SW480 (cell line): ENCODE measurements around the gene MPZL3.
"Not testable (repeated sequence)": the region's sequence is repeated elsewhere in the genome, so short reads cannot be mapped to it uniquely, and the experiment has no call there.

Source experiments
- DNase-seq: peaks from one replicate; pipeline ENCODE4 v3.0.0-alpha.2; 2016; ENCODE audit warnings: low spot score

Gene MPZL3

DNA sequence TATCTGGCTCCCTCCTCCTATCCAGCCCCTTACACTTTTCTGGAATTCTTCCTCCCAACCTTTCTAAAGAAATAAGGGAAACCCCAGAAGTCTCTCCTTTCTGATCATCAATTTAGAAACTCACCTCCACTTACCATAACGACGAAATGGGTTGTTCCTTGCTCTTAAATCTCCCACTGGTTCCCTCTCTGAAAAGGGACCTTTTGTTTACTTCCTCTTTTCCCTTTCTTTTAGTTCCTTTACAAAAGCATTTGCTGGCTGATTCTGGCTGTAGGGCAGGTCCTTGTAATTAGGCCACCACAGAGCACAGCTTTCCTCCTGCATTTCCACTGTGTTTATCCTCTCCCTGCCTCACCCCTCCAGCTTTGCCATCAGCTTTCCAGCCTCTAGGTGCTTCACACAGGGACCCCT is 39.4 kb downstream of the MPZL3 start:
- DNase-seq, result no peak

DNA sequence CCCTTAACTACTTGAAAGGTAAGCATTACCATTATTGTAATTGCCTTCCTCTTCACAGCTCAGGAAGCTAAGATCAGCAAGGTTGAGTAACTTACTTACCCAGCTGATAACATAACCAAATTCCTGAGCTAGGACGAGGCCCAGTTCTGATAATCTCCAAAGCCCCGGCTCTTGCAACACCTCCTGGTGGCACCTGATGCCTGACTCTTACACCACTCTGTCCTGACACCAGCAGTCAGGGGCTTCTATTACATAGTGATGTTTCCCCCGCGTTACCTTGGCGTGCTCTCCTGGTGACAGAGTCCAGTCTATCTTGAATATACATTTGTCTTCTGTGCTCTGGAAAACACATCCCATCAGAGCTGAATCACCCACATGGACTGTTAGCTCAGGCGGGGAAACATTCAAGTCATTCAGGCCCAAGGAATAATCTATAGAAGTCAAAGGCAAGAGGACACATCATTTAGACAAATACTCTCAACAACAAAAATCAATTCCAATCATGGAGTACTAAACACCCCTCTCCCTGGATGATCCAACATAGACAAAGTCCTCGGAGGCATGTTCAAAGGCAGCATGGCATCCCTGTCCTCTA is 39.9 kb downstream of the MPZL3 start:
- DNase-seq, result no peak

DNA sequence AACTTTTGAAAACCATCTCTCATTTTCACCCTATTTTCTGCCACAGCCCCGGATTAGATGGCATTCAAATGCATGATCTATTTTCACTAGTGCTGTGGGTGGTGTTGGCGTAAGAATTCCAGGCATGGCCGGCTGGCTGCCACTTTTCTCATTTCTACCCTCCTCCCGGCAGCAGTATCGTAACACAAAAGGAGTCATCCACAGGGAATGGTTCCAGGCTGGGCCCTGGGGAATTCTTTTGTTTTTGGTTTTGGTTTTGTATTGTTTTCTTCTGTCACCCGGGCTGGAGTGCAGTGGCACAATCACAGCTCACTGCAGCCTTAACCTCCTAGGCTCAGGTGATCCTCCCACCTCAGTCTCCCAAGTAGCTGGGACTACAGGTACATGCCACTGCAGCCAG is 41.2 kb downstream of the MPZL3 start:
- DNase-seq, result no peak

DNA sequence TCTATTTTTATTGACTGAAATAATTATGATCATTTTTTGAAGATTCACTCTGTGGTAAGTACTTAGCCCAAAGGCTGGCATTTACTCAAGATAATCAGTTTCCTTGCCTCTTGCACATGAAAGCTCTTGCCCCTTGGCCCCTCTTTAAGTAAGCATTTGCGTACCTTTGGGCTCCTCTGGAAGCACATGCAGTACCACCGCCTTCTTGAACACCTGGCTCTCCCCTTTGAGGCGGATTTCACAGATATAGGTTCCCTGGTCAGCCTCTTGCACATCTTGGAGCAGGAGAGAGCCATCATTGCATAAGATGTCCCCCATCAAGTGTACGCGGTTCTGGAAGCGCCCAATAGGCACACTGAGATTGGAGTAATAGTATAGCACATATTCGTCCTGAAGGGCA is 41.8 kb downstream of the MPZL3 start:
- DNase-seq, result no peak

DNA sequence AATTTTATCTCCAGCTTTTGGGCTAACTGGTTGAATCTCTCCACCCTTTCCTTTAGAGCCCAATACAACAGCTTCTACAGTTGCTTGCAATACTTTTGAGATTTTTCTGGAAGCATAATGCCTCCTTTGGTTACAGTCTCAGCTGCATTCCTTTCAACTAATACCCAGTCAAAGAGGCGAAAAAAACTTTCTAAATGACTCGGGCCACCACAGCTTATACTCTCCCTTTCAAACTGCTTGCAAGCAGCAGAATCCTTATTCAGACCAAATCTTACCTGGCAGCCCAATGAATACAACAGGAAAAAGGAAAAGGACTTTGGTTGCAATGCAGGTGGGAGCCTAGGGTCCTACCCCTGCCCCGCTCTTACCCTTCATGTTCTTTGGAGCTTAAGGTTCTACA is 43.1 kb downstream of the MPZL3 start:
- DNase-seq, result no peak

DNA sequence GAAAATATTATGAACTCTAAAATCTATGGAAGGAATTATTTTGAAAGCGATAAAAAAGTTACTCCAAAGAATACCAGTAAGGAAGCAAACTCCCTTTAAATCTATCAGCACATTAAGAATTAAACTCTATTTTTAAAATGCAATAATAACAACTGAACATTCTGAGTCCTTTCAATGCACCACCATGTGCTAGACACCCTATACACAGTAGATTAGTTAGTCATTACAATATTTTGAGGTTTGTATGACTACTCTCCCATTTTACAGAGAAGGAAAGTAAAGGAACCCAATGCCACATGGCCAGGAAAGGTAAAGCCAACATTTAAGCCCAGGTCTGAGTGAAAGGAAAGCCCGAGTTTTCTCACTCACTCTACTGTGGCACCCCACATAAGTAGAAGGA is 45.1 kb downstream of the MPZL3 start:
- no peak for DNase-seq

DNA sequence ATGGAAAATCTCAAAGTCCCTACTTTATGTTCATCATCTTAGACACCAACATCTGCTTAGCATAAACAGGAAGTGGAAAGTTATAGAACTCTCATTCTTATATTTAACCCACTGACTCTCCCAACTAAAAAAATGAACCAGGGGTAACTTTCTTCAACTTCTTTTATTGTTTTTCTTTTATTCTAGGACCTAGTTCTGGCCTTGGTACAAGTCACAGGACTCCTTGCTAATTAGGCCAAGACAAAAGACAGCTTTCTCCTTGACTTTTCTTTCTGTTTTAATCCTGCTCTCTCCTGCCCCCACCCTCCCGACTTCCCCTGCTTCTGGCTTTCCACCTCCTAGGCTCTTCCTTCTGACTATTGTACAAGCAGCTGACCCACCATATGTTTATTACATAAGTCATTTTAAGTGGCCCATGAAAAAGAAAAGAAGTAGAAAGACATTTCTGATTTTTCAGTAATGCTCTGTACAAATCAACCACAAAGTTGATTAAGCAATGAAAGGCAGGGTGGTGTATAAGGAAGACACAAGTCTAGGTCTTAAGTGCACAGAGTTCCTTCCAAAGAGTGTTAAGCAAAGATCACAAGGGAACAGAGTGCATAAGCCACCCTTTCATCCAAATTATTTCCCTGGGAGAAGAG is 45.7 kb downstream of the MPZL3 start:
- no peak for DNase-seq

DNA sequence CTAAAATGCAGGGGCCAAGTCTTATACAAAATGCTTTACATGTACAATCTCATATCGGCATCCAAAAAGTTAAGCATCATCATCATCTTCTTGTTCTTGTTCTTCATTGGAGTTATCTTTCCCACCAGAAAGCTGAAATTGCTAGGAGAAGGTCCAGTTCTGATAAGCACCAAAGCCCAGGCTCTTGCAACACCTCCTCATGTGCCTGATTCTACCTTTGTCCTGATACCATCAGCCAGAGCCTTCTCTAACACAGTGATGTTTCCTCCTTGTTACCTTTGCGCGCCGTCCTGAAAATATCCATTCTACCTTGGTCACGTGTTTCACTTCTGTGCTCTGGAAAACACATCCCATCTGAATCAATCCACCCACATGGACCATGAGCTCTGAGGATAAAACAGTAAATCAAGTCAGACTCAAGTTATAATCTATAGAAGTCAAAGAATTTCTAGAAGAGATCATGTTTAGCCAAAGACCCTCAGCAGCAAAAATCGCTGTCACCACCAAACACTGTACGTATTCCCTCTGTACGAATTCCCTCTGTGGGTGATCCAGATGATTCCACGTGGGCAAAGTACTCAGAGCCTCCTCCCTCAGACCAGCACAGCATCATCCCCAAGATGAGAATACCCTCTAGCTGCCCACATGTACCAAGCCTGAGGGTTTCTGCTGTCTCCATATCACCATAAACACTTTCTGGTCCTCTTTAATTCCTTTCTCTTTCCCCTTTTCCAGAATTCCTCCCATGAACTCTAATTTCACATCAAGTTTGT is 46.4 kb downstream of the MPZL3 start:
- DNase-seq, result no peak

DNA sequence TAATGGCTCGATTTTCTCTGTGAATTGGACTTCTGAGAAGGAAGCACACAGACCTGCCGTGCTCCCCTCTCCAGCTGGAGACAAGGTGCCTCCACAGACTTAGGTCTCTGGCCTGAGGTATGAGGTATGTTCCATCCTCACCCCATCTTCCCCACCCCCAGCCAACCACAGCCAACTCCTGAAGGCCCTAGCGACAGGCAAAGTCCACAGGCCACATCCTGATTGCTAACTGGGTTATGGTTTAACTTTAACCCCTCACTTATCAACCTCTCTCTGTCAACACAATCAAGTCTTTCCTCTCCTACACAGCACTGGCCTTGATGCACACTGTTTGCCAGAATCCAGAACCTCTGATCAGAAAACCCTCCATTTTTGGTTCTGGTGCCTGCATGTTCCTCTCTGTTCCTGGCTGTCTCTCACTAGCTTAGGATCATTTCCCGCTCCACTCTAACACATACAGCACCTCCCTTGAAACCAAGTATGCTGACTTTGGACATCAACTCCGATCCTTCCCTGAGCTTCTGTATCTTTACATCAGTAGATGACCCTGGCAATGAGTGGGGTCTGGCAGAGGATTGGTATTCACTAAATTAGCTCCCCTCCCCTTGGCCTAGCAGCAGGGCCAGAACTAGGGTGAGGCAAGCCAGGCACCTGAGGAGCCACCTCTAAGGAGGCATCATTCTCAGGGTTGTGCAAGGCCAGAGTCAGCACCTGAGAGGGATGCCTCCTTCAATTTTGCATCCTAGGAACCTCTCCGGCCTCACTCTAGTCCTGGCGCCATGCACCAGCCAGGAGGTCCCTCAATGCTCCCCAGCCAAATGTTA is 49.4 kb downstream of the MPZL3 start:
- peak; percentile 25 for DNase-seq

DNA sequence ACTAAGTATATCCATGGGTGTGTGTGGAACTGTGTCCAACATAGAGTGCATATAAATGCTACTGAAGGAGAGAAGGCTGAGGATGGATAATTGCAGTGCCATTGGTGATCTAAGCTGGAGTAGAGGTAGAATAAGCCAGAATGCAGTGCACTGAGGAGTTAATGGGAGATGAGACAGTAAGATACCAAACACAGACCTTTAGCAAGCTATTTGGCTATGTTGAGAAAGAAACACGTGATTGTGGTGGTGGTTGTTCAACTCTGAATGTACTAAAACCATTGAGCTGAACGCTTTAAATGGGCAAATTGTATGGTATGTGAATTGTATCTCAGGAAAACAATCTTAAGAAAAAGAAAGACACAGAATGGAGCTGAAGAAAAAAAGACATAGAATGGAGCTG is 50.2 kb downstream of the MPZL3 start:
- no peak for DNase-seq

DNA sequence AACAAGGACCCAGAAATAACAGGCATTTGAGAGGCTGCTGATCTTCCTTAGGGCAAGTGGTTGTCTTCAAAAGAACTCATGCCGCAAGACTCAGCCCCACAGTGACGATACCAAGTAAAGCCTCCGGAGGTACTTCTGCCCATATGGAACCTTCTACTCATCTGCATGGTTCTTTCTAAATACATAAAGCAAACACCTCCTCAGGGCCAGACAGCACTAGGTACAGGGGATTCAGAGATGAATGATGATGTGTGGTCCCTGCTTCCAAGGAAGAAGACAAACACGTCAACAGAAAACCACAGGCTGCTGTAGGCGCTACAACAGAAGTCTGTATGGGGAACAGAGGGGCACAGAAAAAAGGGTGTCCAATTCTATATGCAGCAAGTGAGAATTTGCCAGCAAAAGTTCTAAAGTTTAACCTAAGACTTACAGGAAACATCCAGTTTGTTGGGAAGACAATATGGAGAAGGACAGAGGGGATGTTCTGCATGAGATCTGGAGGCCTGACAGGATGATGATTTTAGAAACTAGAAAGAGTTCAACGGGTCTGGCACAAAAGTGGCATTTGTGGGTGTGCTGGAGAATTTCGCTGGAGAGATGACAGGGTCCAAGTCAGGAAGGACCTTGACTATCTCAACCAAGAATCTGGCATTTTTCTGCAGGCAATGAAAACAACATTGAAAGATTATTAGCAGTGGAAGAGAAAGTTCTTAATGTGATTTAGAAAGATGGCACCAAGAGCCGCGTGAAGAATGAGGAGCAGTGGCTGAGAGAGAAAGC is 51.1 kb downstream of the MPZL3 start:
- no peak for DNase-seq

DNA sequence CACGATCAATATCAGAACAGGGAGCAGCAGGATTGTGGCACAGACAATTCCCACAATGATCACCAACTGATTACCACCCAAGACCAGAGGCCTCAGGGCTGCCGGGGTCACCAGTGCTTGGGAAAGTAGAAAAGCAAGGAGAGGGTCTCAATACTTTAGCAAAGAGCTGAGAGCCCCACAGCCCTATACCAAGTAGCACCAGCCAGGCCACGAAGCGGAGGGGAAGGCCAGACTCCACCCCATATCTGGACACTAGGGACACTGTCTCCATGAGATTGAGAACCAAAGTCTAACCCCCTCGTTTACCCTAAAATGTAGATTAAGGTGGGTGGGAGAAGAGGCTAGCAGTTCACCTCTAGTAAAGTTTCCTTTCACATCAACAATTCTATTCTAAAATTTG is 51.7 kb downstream of the MPZL3 start:
- no peak for DNase-seq

DNA sequence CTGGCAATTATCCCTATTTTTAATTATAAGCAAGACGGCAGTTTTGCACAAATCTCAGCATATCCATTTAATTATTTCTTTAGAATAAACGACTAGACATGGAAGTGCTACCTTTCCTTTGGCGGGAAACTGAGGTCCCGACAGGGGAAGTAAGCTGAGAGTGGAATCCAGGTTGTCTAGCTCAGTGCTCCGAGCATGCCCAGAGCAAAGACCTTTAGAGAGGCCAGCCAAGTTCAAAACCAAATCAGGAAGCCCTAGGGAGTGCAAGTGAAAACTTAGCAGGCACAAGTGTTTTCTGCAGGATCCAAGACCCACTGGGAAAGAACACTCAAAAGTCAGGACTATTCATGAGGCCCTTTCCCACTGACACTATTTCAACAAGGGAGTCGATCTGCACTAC is 53.0 kb downstream of the MPZL3 start:
- no peak for DNase-seq

DNA sequence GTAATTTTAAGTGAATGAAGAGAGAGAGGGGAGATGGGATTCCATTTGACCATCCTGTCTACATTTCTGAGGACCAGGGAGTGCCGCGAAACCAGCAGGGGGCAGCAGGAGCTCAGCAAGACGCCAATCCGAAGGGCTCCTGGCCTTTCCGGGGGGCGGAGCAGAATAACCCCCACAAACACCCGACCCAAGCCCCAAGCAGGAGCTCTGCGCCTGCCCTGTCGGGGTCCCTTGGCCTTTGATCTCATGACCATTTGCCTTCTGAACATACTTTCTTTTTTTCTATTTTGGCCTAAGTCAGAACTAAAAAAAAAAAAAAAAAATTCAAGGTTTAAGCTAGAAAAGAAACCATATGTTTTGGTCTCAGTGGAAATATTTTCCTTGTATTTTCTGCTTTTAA is 53.8 kb downstream of the MPZL3 start:
- peak; percentile 69 for DNase-seq

DNA sequence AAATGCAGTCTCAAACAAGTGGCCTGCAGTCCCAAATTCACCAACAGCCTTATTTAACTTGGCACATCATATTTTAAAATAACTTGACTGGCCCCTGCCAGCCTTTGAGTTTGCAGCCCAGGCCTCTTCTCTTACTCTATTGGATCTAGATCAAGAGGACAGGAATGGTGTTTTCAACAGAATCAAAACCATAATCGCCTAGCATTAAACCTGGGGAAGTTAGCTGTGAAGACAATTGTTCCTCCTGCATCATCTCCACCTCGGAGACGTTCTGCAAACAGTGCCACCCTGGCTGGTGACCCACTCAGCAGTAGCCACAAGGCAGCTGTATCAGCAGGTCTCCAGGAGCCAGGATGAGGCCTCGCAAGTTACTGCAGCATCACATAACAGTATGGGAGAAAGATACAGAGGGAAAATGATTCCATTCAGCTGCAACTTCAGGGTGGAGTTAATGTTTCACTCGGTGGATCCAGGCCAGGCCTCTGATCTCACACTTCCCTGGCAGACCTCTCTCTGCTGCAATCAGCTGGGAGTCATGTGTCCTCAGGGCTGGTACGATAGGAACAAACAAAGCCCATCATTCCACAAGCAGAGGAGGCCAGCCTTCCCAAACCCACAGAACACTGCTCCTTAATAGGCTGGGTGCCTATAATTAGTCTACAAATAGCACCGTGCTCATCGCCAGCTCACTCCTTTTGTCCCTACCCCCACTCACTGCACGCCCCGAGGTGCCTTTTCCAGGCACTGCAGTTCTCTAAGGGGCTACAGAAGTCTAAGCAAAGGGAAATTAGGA is 57.1 kb downstream of the MPZL3 start:
- DNase-seq, result peak; percentile 88

DNA sequence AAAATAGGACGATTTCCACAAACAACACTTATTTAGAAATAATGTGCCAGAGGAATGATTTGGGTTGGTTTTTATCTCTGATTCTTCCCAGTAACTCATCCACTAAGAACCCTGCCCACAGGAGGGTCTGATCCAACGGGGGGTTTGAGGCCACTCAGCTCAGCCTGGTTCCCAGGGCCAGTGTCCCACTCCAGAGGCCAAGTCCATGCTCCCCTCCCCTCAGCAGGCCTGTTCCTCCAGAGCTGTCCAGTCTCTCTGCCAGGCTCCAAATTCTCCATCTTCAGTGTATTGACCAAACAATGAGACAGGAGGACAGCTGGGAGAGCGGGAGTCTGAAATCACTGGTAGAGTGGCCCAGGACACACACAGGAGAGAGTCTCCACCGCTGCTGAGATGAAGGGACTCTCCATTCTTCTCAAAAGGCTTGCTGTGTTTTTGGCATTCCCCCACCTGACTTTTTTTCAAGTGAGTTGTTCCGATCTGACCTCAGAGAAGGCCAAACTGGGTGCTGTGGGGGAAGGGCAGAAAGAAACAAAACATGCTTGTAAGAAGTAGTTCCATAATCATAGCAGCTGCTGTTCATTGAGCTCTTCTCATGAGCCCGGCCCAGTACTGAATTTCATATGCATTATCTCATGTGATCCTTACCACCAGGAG is 58.1 kb downstream of the MPZL3 start:
- no peak for DNase-seq

DNA sequence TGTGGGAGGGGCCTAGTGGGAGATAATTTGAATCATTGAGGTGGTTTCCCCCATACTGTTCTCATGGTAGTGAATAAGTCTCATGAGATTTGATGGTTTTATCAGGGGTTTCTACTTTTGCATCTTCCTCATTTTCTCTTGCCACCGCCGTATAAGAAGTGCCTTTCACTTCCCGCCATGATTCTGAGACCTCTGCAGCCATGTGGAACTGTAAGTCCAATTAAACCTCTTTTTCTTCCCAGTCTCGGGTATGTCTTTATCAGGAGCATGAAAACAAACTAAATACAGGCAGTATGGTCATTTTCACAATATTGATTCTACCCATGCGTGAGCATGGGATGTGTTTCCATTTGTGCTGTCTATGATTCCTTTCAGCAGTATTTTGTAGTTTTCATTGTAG is 59.3 kb downstream of the MPZL3 start:
- DNase-seq, result not testable (repeated sequence)

DNA sequence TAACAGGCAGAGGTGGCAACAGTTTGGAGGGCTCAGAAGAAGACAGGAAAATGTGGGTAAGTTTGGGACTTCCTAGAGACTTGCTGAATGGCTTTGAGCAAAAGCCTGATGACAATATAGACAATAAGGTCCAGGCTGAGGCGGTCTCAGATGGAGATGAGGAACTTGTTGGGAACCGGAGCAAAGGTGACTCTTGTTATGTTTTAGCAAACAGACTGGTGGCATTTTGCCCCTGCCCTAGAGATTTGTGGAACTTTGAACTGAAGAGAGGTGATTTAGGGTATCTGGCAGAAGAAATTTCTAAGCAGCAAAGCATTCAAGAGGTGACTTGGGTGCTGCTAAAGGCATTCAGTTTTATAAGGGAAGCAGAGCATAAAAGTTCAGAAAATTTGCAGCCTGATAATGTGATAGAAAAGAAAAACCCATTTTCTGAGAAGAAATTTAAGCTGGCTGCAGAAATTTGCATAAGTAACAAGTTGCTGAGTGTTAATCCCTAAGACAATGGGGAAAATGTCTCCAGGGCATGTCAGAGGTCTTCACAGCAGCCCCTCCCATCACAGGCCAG is 61.1 kb downstream of the MPZL3 start:
- DNase-seq, result not testable (repeated sequence)

DNA sequence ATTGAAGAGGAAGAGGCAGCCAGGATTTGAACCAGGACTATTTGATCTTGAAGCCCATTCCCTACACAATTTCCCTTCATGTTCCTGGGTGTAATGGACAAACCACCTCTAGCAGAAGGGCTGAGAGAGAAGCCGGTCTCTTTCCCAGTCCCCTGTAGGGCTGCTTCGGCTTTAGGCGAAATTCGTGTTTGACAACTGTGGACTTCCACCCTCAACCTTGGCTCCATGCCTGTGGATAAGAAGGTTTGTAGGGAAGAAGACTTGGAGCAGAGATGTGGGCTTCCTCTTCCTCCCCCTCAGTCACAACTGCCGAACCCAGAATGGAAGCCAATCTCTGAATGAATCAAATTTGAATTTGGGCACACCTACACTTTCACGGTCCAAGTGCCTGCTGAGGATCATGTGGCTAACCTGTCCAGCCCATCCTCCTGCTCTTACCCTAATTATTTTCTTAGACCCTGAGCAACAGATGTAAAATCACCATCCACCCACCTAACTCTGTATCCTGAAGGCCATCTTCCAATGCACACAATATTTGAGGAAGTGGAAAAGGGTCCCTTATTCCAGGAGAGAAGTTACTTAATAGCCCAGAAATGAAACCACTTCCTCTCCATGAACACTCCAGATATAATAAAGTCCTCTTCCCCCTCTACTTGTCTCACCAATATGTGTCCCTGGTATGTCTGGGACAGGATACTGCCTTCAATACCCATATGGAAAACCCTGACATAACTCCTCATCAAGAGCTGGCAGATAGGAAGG is 65.6 kb downstream of the MPZL3 start:
- DNase-seq, result no peak
